Measurements from ENCODE around the gene ZNF281.

- no peak for TF ChIP-seq EZH2 (IDR thresholded peaks at IDR 0.05; ENCODE audit: insufficient read depth, poor library complexity, severe bottlenecking)
- no peak for TF ChIP-seq EZH2phosphoT487 (IDR thresholded peaks at IDR 0.05; ENCODE audit: insufficient read depth, low read depth)
Measured at GRCh38 chr1:200437088-200437487, 27.3 kb upstream of the ZNF281 start.
